Keratinocyte (primary cell): ENCODE results near the gene POLR1G. TPM values are rescaled to one million over a fixed set of nuclear protein-coding genes. Genes with fewer than 3 reads are reported as not detected.

ENCODE experiments used
- DNase-seq: peaks from one replicate; pipeline ENCODE4 v3.0.0-alpha.2; 2011; ENCODE audit warnings: low read depth, missing footprints, low spot score
- FAIRE-seq: peaks from 2 replicates; lab custom pipeline; 2011; peaks lifted over from hg19 to GRCh38; lab: Jason Lieb, UNC
- H2AFZ ChIP-seq: 2 replicates; pipeline ENCODE4 v1.6.0; 2012; ENCODE audit warnings: low read length, control low read depth, inconsistent platforms; ENCODE audit not compliant: control insufficient read depth
- H3K27ac ChIP-seq: 2 replicates; pipeline ENCODE4 v1.5.1; 2011; ENCODE audit warnings: low read length; ENCODE audit not compliant: control insufficient read depth, insufficient read depth
- H3K27me3 ChIP-seq: 3 replicates; pipeline ENCODE4 v1.6.0; 2011; ENCODE audit warnings: low read length; ENCODE audit not compliant: control insufficient read depth, insufficient read depth; ENCODE audit errors: extremely low read depth
- H3K36me3 ChIP-seq, 2 experiments: 2 replicates in 1 of 2; 3 replicates in 1 of 2; pipeline ENCODE4 v1.5.1; 2011; ENCODE audit warnings: low read length in 2 of 2, mild to moderate bottlenecking in 1 of 2; ENCODE audit not compliant: control insufficient read depth in 2 of 2, insufficient read depth in 2 of 2; ENCODE audit errors: extremely low read depth in 1 of 2
- H3K4me1 ChIP-seq: 3 replicates; pipeline ENCODE4 v1.5.1; 2011; ENCODE audit warnings: low read length; ENCODE audit not compliant: control insufficient read depth, insufficient read depth; ENCODE audit errors: extremely low read depth
- H3K4me2 ChIP-seq: 3 replicates; pipeline ENCODE4 v1.6.0; 2011; ENCODE audit warnings: low read depth, low read length; ENCODE audit not compliant: control insufficient read depth, insufficient read depth; ENCODE audit errors: extremely low read depth
- H3K4me3 ChIP-seq, 3 experiments: fragments of 200-600 bp in 1 of 3; sonication (generic) in 1 of 3; 2 replicates in 2 of 3; 3 replicates in 1 of 3; pipeline ENCODE4 v1.5.1; 2011 to 2016; ENCODE audit warnings: low read length in 3 of 3, mild to moderate bottlenecking in 3 of 3, control low read depth in 2 of 3, inconsistent platforms in 1 of 3, low read depth in 1 of 3, mixed read lengths in 1 of 3, mixed run types in 1 of 3, moderate library complexity in 1 of 3; ENCODE audit not compliant: control insufficient read depth in 2 of 3, insufficient read depth in 2 of 3; ENCODE audit errors: extremely low read depth in 1 of 3
- H3K79me2 ChIP-seq: 2 replicates; pipeline ENCODE4 v1.6.0; 2012; ENCODE audit warnings: low read length; ENCODE audit not compliant: control insufficient read depth, insufficient read depth
- H3K9ac ChIP-seq: 3 replicates; pipeline ENCODE4 v1.6.0; 2011; ENCODE audit warnings: low read length; ENCODE audit not compliant: control insufficient read depth, insufficient read depth; ENCODE audit errors: extremely low read depth
- H3K9me1 ChIP-seq: 3 replicates; pipeline ENCODE4 v1.6.0; 2011; ENCODE audit warnings: low read length; ENCODE audit not compliant: control insufficient read depth, insufficient read depth; ENCODE audit errors: extremely low read depth
- H3K9me3 ChIP-seq: 2 replicates; pipeline ENCODE4 v1.5.1; 2012; ENCODE audit warnings: low read depth, low read length; ENCODE audit not compliant: control insufficient read depth
- H4K20me1 ChIP-seq: 3 replicates; pipeline ENCODE4 v1.6.0; 2011; ENCODE audit warnings: low read length; ENCODE audit not compliant: control insufficient read depth, insufficient read depth; ENCODE audit errors: extremely low read depth
- CTCF ChIP-seq, 3 experiments: IDR thresholded peaks in 1 of 3; conservative IDR thresholded peaks in 1 of 3; optimal IDR thresholded peaks in 1 of 3; 2 replicates in 2 of 3; 3 replicates in 1 of 3; pipeline versions ENCODE3 to v1.5.1; 2011; ENCODE audit warnings: low read length in 3 of 3, mild to moderate bottlenecking in 3 of 3, moderate library complexity in 2 of 3, control low read depth in 1 of 3, inconsistent platforms in 1 of 3; ENCODE audit not compliant: insufficient read depth in 2 of 3; ENCODE audit errors: extremely low read depth in 1 of 3
- EZH2 ChIP-seq: IDR thresholded peaks from one replicate; pipeline ENCODE4 v1.6.1; 2012; ENCODE audit warnings: inconsistent platforms, mild to moderate bottlenecking, low read length, moderate library complexity
- dilution Hi-C: fragments of 300-500 bp; cut with MboI; formaldehyde crosslinking; loops from one replicate; pipeline ENCODE4 v1.7.0; 2020; ENCODE audit warnings: low sequenced_read_pairs; ENCODE audit not compliant: extremely low pct_ligation_motif_present
- polyA plus RNA-seq, 5 experiments: library from polyadenylated mRNA; depleted of rRNA in 3 of 5; stranded (reverse) in 3 of 5; stranded (forward) in 1 of 5; unstranded in 1 of 5; fragments of >200 nt; gene quantifications; 1 replicate in 1 of 5; 2 replicates in 3 of 5; 3 replicates in 1 of 5; pipeline versions ENCODE4 v1.2.1 to v1.2.3, GENCODE V29; 2011 to 2012; ENCODE audit warnings: missing spikeins in 2 of 5, low read depth in 1 of 5, low replicate concordance in 1 of 5

The POLR1G gene
- polyA plus RNA-seq, 1 donor (not counting 4 experiments of a cell fraction or from before 2014, with no cell fraction given): 9.8 TPM

- Histone ChIP-seq H3K79me2 (peaks cover 70% of the 10 kb centered on the region), H3K4me1 (peaks cover 29% of the 10 kb centered on the region), H4K20me1 (no peaks in the 10 kb centered on the region), H3K36me3 (peaks cover 11 to 25% of the 10 kb centered on the region in 2 experiments), H2AFZ (no peak overlapping the region), H3K9ac (peak overlapping the region; percentile 97), H3K27me3 (no peaks in the 10 kb centered on the region), H3K27ac (peak overlapping the region; percentile 97), H3K4me2 (peak overlapping the region; percentile 99), H3K4me3 (peak overlapping the region; percentile 96 to 98 (median 97)), H3K9me3 (no peaks in the 10 kb centered on the region), H3K9me1 (no peaks in the 10 kb centered on the region)
- TF ChIP-seq CTCF (optimal IDR thresholded peaks at IDR 0.05 in 1 of 3, IDR thresholded peaks at IDR 0.05 in 1 of 3, conservative IDR thresholded peaks at IDR 0.05 in 1 of 3; ENCODE audit: extremely low read depth in 1 of 3, insufficient read depth in 2 of 3, low read length in 3 of 3) (peak; percentile 65 to 71 (median 70)), EZH2 (no peak)
- no peak for FAIRE-seq
- DNase-seq: peak; percentile 63
- dilution Hi-C loops: no loop called here
These were observed 4.0 kb upstream of the POLR1G start for GRCh38 chr19:45402298-45403061.

- H3K4me3 ChIP-seq: peak overlapping the region; percentile 96 to 98 (median 97)
- TF ChIP-seq CTCF (optimal IDR thresholded peaks at IDR 0.05 in 1 of 3, IDR thresholded peaks at IDR 0.05 in 1 of 3, conservative IDR thresholded peaks at IDR 0.05 in 1 of 3; ENCODE audit: extremely low read depth in 1 of 3, insufficient read depth in 2 of 3, low read length in 3 of 3): no peak
- TF ChIP-seq EZH2: no peak
- H3K9me3 ChIP-seq: no peaks in the 10 kb centered on the region
- peak overlapping the region; percentile 97 for H3K9ac ChIP-seq
- H2AFZ ChIP-seq: no peak overlapping the region
- DNase-seq (no peak), FAIRE-seq (no peak)
- H3K27me3 ChIP-seq: no peaks in the 10 kb centered on the region
- H3K4me2 ChIP-seq: peak overlapping the region; percentile 99
- no peaks in the 10 kb centered on the region for H3K9me1 ChIP-seq
- H3K27ac ChIP-seq: peak overlapping the region; percentile 97
- no peaks in the 10 kb centered on the region for H4K20me1 ChIP-seq
- dilution Hi-C loops: no loop called here
- peaks cover 67% of the 10 kb centered on the region for H3K79me2 ChIP-seq
- H3K36me3 ChIP-seq: peaks cover 3 to 26% of the 10 kb centered on the region in 2 experiments
- H3K4me1 ChIP-seq: peaks cover 35% of the 10 kb centered on the region
These were observed 3.2 kb upstream of the POLR1G start for GRCh38 chr19:45403272-45403671.
